Caki2 (cell line): ENCODE results near the gene ADAM11. TPM values are rescaled to one million over a fixed set of nuclear protein-coding genes. Genes with fewer than 3 reads are reported as not detected.
"Not testable (repeated sequence)": the region's sequence is repeated elsewhere in the genome, so short reads cannot be mapped to it uniquely, and the experiment has no call there.

Source experiments
- DNase-seq: peaks from one replicate; pipeline ENCODE4 v3.0.0-alpha.2; 2015; ENCODE audit warnings: low read depth
- in situ Hi-C: cut with HindIII; loops from 2 replicates; pipeline ENCODE4 v1.10.0; 2016; ENCODE audit warnings: low sequenced_read_pairs, low pct_unique_long_range_greater_than_20kb, mixed read lengths
- total RNA-seq: library from RNA; depleted of rRNA; stranded (reverse); fragments of >200 nt; shearing (Covaris generic); gene quantifications from 2 replicates; pipeline ENCODE4 v1.2.3, GENCODE V29; 2014; ENCODE audit warnings: low replicate concordance; rRNA removed

ADAM11 gene
- 0.14 and 0.51 TPM in 2 replicates for total RNA-seq

DNA sequence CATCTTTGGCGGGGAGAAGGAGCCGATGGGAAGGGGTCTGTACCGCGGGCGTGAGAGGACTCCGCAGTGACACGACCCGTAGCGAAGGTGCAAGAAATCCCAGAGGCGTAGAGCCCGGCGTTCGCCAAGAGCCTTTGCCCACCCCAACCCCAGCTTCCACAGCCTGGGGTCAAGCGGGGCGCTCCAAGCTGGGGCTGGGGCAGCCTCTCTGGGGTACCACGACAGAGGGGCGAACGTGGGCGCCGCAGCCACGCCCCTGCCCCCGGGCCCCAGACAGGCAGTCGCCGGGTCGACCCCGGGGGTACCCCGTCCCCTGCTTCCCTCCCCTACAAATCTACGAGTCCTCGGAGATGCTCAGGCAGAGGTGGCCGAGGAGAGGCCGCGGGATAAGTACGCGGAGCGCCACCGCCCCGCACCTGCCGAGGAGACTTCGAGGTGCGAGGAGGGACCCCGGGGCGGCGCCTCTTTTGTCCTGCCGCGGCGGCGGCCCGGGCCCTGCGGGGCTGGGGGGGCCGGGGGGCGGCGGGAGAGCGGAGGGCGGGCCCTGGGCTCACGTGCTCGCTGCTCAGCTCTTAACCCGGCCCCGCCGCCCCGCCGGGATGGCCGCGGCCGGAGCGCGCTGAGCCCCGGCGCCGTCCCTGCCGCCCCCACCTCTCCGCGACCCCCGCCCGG lies at the start of gene ADAM11:
TSS of gene ADAM11 (plus strand) at position 575 of the 672 bp plus-strand sequence. CDS start 212 bp downstream, outside the sequence.
- in situ Hi-C loops = no loop called here
- no peak for DNase-seq

GRCh38 chr17:44719444-44719843 lies 39.3 kb upstream of the ADAM11 start:
- in situ Hi-C loops = no loop called here
- DNase-seq = no peak

- DNase-seq = no peak
- in situ Hi-C loops = no loop called here
Measured at GRCh38 chr17:44722254-44722653, 36.5 kb upstream of the ADAM11 start.

- in situ Hi-C loops = not testable (repeated sequence)
Measured at GRCh38 chr17:44726121-44726520, 32.7 kb upstream of the ADAM11 start.

DNA sequence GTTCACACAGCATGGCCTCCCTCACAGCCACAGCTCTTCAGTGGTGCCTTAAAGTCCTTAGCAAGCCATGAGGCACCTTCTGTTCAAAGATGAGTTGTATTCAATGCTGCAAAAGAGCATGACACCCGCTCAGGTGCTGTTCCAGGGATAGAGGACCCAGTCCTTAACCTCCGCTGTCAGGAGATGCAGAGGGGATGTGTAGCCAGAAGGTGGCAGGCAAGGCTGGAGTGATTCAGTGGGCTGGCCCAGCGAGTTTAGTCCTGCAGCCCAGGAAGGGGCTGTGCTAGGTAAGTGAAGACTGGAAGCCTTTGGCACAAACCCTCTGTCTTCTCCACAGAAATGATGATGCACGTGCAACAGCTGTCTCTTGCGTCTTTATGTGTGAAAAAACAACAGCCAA lies 25.0 kb upstream of the ADAM11 start:
- in situ Hi-C loops = no loop called here
- DNase-seq = no peak

More at GRCh38 chr17:44726121-44726520, 32.7 kb upstream of the ADAM11 start:
- not testable (repeated sequence) for DNase-seq

- in situ Hi-C loops = no loop called here
- no peak for DNase-seq
Measured at GRCh38 chr17:44734272-44734671, 24.5 kb upstream of the ADAM11 start.

DNA sequence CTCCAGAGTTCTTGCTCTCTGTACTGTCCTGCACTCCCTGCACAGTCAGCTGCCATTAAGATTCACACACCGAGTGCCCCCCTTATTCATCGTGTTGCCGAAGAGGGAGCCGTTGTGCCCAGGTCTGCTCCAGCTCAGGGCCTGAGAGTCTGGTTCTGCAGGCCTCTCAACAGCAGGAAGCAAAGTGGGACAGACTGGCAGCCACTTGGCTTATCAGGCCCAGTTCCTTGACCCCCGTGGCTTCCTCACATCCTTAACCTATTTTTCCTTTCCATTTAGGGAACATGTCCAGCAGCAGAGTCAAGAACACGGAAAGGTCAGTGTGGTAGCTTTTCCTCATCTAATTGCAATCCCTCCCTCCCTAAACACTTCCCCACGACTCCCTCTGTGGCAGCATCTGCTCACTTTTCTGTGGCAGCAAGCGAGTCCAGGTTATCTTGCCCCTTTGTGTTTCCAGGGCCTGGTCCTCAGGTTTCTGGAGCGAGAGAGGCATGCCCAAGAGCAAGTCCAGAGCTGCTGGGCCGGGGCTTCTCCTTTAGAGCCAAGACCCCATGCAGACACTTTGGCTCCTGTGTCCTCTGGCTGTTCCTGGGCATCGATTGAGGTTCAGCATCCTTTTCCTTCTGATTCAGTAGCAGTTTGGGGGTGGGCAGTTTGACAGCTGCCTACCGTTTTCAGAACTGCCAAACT lies 22.1 kb upstream of the ADAM11 start:
- no peak for DNase-seq
- in situ Hi-C loops = no loop called here

- in situ Hi-C loops = no loop called here
- DNase-seq = peak; percentile 66
Measured at GRCh38 chr17:44738214-44738906, 20.4 kb upstream of the ADAM11 start.

GRCh38 chr17:44741316-44741715 lies 17.5 kb upstream of the ADAM11 start:
- no peak for DNase-seq
- in situ Hi-C loops = no loop called here

- in situ Hi-C loops = no loop called here
- no peak for DNase-seq
Measured at GRCh38 chr17:44745301-44745700, 13.5 kb upstream of the ADAM11 start.

DNA sequence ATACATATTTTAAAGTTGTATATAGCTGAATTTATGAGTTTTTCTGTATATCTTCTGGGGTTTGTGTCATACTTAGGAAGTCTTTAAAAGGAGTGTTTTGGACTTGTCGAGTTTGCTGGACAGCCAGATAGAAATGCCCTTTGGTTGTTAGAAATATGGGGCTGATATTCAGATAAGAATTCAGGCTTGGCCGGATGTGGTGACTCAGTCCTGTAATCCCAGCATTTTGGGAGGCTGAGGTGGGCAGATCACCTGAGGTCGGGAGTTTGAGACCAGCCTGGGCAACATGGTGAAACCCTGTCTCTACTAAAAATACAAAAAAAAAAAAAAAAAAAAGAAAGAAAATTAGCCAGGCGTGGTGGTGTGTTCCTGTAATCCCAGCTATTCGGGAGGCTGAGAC lies 13.1 kb upstream of the ADAM11 start:
- DNase-seq, in situ Hi-C loops: not testable (repeated sequence)

DNA sequence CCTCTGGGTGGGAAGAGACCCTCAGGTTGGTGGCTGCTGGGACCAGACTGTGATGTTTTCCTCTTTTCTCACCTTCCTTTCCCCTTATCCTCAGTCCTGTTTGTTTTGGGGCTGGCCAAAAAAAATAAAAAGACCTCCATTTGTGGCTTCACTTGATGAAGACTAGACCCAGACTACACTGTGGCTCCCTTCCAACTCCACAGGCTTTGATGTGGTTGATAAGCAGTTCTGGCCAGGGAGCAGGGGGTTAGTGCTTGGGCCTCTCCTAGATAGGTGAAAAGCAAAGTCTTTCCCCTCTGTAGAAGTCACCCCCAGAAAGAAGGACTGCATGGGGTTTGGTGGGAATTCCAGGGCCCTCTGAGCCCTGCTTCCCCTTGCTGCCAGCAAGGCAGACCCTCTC lies 11.2 kb upstream of the ADAM11 start:
- no peak for DNase-seq

DNA sequence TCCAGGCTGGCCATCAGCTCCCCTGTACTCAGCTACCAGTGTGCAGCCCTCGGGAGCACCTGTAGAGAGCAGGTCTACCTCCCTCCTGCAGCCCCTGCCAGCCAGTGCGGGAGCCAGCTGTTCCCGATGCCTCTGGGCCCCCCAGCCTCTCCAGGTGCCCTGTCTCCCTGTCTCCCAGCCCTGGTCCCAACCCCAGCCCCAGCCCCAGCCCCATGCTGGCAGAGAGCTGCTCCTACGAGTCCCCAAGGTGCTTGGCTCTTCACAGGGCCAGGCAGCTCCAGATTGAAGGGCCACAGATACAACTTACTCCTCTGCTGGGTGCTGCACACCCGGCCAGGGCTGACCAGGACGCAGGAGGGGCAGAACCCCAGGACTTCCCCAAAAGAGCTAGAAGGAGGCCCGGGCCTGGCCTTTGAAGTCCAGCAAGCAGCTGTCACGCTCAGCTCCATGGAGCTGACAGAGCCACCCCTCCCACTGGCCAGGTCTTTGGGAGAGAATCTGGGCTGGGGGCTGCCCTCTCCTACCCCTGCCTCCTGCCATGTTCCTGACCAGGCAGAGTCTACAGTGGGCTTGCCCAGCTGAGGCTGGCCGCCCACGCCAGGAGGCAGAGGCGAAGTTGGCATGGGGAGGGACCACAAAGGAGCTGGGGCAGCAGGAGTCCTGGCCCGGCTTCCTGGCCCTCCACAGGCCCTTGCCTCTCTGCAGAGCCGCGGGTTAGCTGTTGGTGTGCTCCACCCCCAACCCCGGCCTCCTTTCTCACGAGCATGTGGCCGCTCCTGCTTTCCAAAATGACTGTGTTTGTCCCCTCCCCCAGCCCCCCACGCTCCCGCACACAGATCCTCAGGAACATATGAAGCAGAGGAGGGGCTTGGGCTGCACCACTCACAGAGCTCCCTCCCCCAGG lies 9.5 kb upstream of the ADAM11 start:
- in situ Hi-C loops = no loop called here
- DNase-seq = no peak

More for the DNA sequence above, 11.2 kb upstream of the ADAM11 start:
- in situ Hi-C loops = no loop called here

DNA sequence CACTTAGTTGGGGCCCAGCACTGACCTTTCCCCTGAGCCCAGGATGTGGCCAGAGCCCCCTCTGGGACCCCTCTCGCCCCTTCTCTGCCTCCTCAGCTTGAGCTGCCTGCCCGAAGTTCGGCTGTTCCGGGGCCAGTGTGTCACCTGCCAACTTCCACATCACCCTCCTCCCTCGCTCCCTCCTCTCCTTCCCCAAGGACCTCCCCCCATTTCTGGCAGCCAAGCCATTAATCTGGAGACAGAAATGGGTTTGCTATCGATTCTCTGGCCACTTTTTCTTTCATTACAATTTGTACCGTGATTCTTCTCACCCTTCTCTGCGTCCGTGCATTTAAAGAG lies 8.8 kb upstream of the ADAM11 start:
- DNase-seq = no peak
- in situ Hi-C loops = no loop called here

- in situ Hi-C loops = no loop called here
- no peak for DNase-seq
Measured at GRCh38 chr17:44751331-44751730, 7.5 kb upstream of the ADAM11 start.

DNA sequence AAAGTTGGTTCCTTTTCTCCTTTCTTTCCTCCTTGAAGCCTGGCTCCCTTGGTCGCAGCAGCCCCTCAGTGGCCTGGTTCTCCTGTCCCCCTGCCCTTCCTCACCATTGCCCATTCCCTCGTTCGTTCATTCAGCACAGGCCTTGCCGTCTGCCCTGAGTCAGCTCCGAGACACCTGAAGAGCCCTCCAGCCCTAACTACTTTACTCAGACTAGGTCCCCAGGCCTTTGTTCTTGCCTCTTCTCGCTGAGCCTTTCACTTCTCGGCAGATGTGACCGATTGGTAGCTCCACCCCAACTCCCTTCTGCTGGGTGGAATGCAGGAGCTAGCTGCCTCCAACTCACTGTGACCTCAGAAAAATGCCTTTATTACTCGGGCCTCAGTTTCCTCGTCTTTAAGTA lies 7.0 kb upstream of the ADAM11 start:
- DNase-seq = no peak
- in situ Hi-C loops = no loop called here

DNA sequence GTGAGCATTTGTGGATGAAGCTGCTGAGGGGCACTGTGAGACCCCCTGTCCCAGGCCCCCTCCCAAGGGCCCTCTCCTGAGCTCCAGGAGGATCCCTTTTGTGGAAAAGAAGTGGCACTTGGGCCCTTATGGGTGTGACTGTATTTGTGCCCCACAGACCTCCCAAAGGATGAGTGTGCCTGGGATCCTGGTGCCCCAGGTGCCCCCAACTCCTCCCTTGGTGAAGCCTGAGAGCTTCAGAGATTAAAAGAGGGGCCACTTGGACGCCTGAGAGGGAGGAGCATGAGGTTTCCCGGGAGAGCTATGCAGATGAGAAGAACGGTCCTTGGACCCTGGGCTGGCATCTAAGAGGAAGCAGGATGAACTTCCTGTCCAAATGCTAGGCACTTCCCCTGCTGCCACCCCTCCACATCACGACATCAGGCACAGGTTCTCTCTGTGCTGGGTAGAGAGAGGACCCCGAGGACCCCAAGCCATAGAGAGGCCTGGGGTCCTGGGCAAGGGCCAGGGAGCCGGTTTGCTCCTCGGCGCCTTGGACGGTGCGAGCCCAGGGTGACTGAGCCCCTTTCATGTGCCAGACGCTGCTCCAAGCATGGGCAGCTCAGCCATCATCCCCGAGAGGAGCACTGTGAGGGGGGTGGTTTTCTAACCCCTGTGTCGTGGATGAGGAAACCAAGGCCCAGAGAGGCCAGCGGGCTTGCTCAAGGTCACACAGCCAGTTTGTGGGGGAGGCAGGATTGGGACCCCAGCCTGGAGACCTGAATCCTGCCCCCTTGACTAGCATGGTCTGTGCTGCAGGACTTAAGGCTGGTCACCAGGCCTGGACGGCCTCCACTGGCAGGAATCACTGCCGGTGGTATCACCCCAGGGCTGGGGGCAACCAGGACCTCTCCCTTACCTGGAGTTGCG lies 5.6 kb upstream of the ADAM11 start:
- no peak for DNase-seq
- in situ Hi-C loops = no loop called here
